Heart left ventricle (tissue), 13 donors: Measurements from ENCODE around the gene MCAM.

Source experiments
- CTCF ChIP-seq, 12 donors: fragments of 200-600 bp; sonication (generic) in 4 of 12; IDR thresholded peaks; one replicate each; pipeline versions ENCODE4 v1.5.0 to v1.8.0; 2018 to 2022; ENCODE audit warnings: antibody characterized with exemption in 12 of 12, mild to moderate bottlenecking in 5 of 12
- POLR2A ChIP-seq, 2 donors: fragments of 450-650 bp; IDR thresholded peaks; one replicate each; pipeline ENCODE4 v1.6.1; 2017; ENCODE audit warnings: antibody characterized with exemption in 2 of 2, mild to moderate bottlenecking in 2 of 2, moderate library complexity in 2 of 2
- donor health status: ischemic (EF 13 %, LVEDD 7.1; RV severe dilation, severe dysfunction).
- donor health status: DM: no; HTN: yes; CAD: no.
- donor health status: DM: no; HTN: no; CAD: no.
- donor health status: ischemic (EF 25% LVEDD 6.9; RV normal size, moderate dysfunction).
- donor health status: ischemic (EF 25% LVEDD 5.7; RV mildly dilated, moderate dysfunction).
- donor health status: ischemic (EF 35%, LVEDD 5.7; RV mildly dilated, moderate dysfunction).
- donor health status: nonischemic (EF 11% LVEDD 7.7; RV severe dilation, severe dysfunction).
- donor health status: DM: yes; HTN: yes; CAD: no.
- donor health status: PGD.
- donor health status: ischemic (EF 29% LVEDD 5.4; RV normal size, mild dysfunction).
- donor health status: nonischemic (EF 23%, LVEDD 6.1; RV moderate dilation, normal function).

- TF ChIP-seq POLR2A (IDR thresholded peaks at IDR 0.05): no peak
- no peak for TF ChIP-seq CTCF (IDR thresholded peaks at IDR 0.05)
Observed at GRCh38 chr11:119330237-119330636, 13.3 kb upstream of the MCAM start.
